A549 treated with Hydrocortisone at 1 μM for 4 hours (cell line): ENCODE results near the gene NDUFB4. TPM values are rescaled to one million over a fixed set of nuclear protein-coding genes. Genes with fewer than 3 reads are reported as not detected.

ENCODE experiments used
- total RNA-seq: library from RNA; stranded (reverse); fragments of 200-300 nt; extraction: Qiagen RNA extraction; gene quantifications from 5 replicates; pipeline ENCODE4 v1.2.3, GENCODE V29; 2022

Gene NDUFB4
- 204 to 235 TPM (median 215 TPM) in 5 replicates for total RNA-seq

DNA sequence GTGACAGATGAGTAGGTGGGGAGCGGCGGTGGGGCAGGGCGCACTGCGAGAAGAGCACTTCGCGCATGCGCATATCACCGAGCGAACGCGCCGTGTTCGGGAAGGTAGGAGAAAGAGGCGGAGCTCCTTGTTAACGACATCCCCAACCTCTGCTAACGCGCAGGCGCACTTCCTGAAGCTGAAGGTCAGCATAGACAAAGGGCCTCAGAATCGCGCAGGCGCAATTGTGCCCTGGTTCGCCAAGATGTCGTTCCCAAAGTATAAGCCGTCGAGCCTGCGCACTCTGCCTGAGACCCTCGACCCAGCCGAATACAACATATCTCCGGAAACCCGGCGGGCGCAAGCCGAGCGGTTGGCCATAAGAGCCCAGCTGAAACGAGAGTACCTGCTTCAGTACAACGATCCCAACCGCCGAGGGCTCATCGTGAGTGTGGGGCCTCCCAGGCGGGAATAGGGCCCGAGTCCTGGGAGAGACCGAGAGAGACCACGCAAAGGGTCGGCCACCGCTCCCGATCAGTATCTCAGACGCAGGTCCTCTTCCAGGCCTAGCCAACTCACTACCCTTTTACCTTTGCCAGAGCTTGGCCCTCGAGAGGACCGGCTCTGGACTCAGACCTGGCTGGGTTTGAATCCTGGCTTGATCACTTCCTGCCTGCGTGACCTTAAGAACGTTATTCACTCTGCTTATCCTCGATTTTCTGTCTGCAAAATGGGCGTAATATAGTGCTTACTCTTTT lies at the start of gene NDUFB4:
Gene NDUFB4 (plus strand): TSS at position 221 of the 737 bp plus-strand sequence. CDS start 24 bp downstream, at position 245.

Other genes starting within 250 kb of the NDUFB4 start
- 12.1 to 17.4 TPM (median 14.5 TPM) in 5 replicates for gene LRRC58, start 247.0 kb upstream of the NDUFB4 start, total RNA-seq
- gene FSTL1, start 145.3 kb upstream of the NDUFB4 start, total RNA-seq: 42.8 to 79.0 TPM (median 67.5 TPM) in 5 replicates
- gene HGD, start 85.9 kb downstream of the NDUFB4 start, total RNA-seq: 16.4 to 23.7 TPM (median 21.8 TPM) in 5 replicates
- gene RABL3, start 146.2 kb downstream of the NDUFB4 start, total RNA-seq: 12.6 to 25.0 TPM (median 16.0 TPM) in 5 replicates
- 12.0 to 17.5 TPM (median 13.0 TPM) in 5 replicates for gene GTF2E1, start 146.4 kb downstream of the NDUFB4 start, total RNA-seq